ENCODE data around the gene HMX2.

The HMX2 gene

GRCh38 chr10:123135415-123136141, 12.4 kb upstream of the HMX2 start, which contains the start of gene HMX3:
HMX3 (plus strand) TSS chr10:123135970; CDS start chr10:123136051, 81 bp downstream.
- Histone ChIP-seq H3K27ac (no peak within 1 kb of the TSS), H3K27me3 (replicated peaks) (peaks cover 92% of the 10 kb centered on the region), H3K4me3 (ENCODE audit: low read depth, low read length) (no peak within 1 kb of the TSS), H3K36me3 (replicated peaks) (no peaks in the 10 kb centered on the region)
- no peak for DNase-seq
- in situ Hi-C loops (cut with HindIII; ENCODE audit: low pct_ligation_motif_present, low sequenced_read_pairs) = no loop called here
- TF ChIP-seq CTCF (IDR thresholded peaks at IDR 0.05; ENCODE audit: low read depth, low read length, missing control alignments) = no peak

DNA sequence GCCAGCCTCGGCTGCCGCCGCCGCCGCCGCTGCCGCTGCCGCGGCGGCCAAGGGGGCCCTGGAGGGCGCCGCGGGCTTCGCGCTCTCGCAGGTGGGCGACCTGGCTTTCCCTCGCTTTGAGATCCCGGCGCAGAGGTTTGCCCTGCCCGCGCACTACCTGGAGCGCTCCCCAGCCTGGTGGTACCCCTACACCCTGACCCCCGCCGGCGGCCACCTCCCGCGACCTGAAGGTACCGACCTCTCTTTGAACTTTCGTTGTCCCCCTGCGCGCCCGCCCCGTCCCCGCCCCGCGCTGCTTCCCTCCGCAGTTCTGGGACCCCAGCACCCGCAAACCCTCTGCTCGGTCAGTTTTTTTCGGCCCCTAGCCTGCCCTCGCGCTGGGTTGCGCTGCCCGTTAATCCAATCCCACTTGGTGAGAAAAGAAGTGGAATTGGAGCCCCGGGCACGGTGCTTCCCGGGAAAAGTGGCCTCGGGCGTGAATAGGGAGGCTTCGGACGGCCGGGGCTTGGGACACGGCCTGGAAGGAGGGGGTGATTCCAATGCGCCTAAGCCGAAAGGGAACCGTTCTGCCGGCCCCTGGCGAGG, 11.6 kb upstream of the HMX2 start:
- H3K36me3 ChIP-seq (replicated peaks) = no peaks in the 10 kb centered on the region
- H3K27me3 ChIP-seq (replicated peaks) = peaks cover 96% of the 10 kb centered on the region
- no peak overlapping the region for H3K4me3 ChIP-seq (ENCODE audit: low read depth, low read length)
- no peak for TF ChIP-seq CTCF (IDR thresholded peaks at IDR 0.05; ENCODE audit: low read depth, low read length, missing control alignments)
- no peak overlapping the region for H3K27ac ChIP-seq
- DNase-seq = no peak
- in situ Hi-C loops (cut with HindIII; ENCODE audit: low pct_ligation_motif_present, low sequenced_read_pairs) = no loop called here

DNA sequence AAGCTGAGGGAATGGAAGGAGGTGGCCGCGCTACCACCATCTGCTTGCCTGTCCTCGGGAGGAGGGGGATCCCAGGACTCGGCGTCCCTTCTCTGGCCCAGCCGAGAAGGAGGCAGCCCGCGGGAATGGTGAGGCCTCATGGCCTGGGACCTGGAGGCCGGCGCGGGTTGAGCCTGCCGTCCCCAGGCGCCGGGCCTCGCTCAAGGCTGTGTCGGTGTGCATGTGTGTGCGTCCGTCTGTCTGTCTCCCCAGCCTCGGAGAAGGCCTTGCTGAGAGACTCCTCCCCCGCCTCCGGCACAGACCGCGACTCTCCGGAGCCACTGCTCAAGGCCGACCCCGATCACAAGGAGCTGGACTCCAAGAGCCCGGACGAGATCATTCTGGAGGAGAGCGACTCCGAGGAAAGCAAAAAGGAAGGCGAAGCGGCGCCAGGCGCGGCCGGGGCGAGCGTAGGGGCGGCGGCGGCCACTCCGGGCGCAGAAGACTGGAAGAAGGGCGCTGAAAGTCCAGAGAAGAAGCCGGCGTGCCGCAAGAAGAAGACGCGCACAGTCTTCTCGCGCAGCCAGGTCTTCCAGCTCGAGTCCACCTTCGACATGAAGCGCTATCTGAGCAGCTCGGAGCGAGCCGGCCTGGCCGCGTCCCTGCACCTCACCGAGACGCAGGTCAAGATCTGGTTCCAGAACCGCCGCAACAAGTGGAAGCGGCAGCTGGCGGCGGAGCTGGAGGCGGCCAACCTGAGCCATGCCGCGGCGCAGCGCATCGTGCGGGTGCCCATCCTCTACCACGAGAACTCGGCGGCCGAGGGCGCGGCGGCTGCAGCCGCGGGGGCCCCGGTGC, 10.9 kb upstream of the HMX2 start:
- in situ Hi-C loops (cut with HindIII; ENCODE audit: low pct_ligation_motif_present, low sequenced_read_pairs) = no loop called here
- Histone ChIP-seq H3K36me3 (replicated peaks) (no peaks in the 10 kb centered on the region), H3K27me3 (replicated peaks) (peaks cover 97% of the 10 kb centered on the region), H3K4me3 (ENCODE audit: low read depth, low read length) (no peak overlapping the region), H3K27ac (no peak overlapping the region)
- no peak for DNase-seq
- no peak for TF ChIP-seq CTCF (IDR thresholded peaks at IDR 0.05; ENCODE audit: low read depth, low read length, missing control alignments)

GRCh38 chr10:123139165-123139520, 8.8 kb upstream of the HMX2 start:
- H3K27me3 ChIP-seq (replicated peaks) = peaks cover 95% of the 10 kb centered on the region
- no peaks in the 10 kb centered on the region for H3K36me3 ChIP-seq (replicated peaks)
- in situ Hi-C loops (cut with HindIII; ENCODE audit: low pct_ligation_motif_present, low sequenced_read_pairs) = no loop called here
- H3K4me3 ChIP-seq (ENCODE audit: low read depth, low read length) = no peak overlapping the region
- H3K27ac ChIP-seq = no peak overlapping the region
- no peak for TF ChIP-seq CTCF (IDR thresholded peaks at IDR 0.05; ENCODE audit: low read depth, low read length, missing control alignments)
- no peak for DNase-seq

DNA sequence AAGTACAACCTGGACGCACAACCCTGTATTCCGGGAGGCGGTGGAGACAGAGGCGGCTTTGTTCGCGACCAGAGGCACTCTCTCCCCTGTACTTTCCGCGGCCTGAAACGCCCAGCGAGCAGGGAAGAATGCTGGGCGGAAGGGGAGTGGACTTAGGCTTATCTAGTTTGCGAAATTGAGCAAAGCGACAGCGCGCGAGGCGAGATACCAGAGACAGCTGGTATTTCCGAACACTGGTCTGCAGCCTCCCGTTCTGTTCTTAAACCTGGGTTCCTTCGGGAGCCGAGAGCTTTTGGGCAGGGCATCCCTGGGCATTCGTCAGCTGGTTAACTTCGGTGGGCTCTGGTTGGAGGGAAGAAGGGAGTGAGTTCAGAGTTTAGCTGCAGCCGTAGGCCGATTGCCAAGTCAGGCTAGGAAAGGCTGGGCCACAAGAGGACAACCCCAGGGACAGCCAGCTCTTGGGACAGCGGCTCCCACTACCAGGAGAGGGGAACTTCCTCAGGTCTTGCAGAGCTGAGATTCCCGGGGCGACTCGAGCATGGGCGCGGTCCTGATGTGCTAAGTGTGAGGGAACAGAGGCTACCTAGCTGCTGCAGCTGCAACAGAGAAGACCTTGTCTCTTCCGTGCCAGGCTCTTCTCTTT, 8.3 kb upstream of the HMX2 start:
- Histone ChIP-seq H3K27ac (no peak overlapping the region), H3K4me3 (ENCODE audit: low read depth, low read length) (no peak overlapping the region), H3K27me3 (replicated peaks) (peaks cover 94% of the 10 kb centered on the region), H3K36me3 (replicated peaks) (no peaks in the 10 kb centered on the region)
- no peak for DNase-seq
- in situ Hi-C loops (cut with HindIII; ENCODE audit: low pct_ligation_motif_present, low sequenced_read_pairs) = no loop called here
- no peak for TF ChIP-seq CTCF (IDR thresholded peaks at IDR 0.05; ENCODE audit: low read depth, low read length, missing control alignments)

Measured in brain microvascular endothelial cell (primary cell).